H9 (cell line): ENCODE data around the gene ADARB2. TPM values are rescaled to one million over a fixed set of nuclear protein-coding genes. Genes with fewer than 3 reads are reported as not detected.

ENCODE experiments used
- DNase-seq: peaks from one replicate; pipeline ENCODE4 v3.0.0-alpha.2; 2017
- H2AFZ ChIP-seq: one replicate; pipeline ENCODE4 v1.6.1; 2013; ENCODE audit warnings: mild to moderate bottlenecking, low read length, control low read depth, moderate library complexity
- H2AK5ac ChIP-seq: 2 replicates; pipeline ENCODE4 v1.6.1; 2013; ENCODE audit warnings: low read length, control low read depth, mixed read lengths; ENCODE audit not compliant: insufficient read length
- H2BK120ac ChIP-seq: one replicate; pipeline ENCODE4 v1.6.1; 2013; ENCODE audit warnings: low read depth, mild to moderate bottlenecking, low read length, control low read depth, inconsistent platforms; ENCODE audit not compliant: poor library complexity, severe bottlenecking
- H2BK12ac ChIP-seq: 2 replicates; pipeline ENCODE4 v1.6.1; 2013; ENCODE audit warnings: low read length, control low read depth, mixed read lengths, low read depth; ENCODE audit not compliant: insufficient read length
- H2BK15ac ChIP-seq: 2 replicates; pipeline ENCODE4 v1.6.1; 2013; ENCODE audit warnings: low read depth, low read length, control low read depth
- H2BK20ac ChIP-seq: one replicate; pipeline ENCODE4 v1.6.1; 2013; ENCODE audit warnings: low read depth, mild to moderate bottlenecking, low read length, control low read depth, inconsistent platforms; ENCODE audit not compliant: poor library complexity, severe bottlenecking
- H2BK5ac ChIP-seq: 2 replicates; pipeline ENCODE4 v1.6.1; 2013; ENCODE audit warnings: low read length, control low read depth, mixed read lengths; ENCODE audit not compliant: insufficient read length
- H3K14ac ChIP-seq: 2 replicates; pipeline ENCODE4 v1.6.1; 2013; ENCODE audit warnings: low read length, control low read depth; ENCODE audit not compliant: insufficient read depth
- H3K18ac ChIP-seq: 2 replicates; pipeline ENCODE4 v1.6.1; 2013; ENCODE audit warnings: low read depth, mild to moderate bottlenecking, mixed read lengths, low read length, control low read depth; ENCODE audit not compliant: insufficient read length
- H3K23ac ChIP-seq: 2 replicates; pipeline ENCODE4 v1.6.1; 2013; ENCODE audit warnings: low read length, control low read depth, mixed read lengths, low read depth; ENCODE audit not compliant: insufficient read length
- H3K23me2 ChIP-seq: 2 replicates; pipeline ENCODE4 v1.6.1; 2013; ENCODE audit warnings: low read depth, mild to moderate bottlenecking, mixed read lengths, low read length, control low read depth; ENCODE audit not compliant: insufficient read length, poor library complexity, severe bottlenecking
- H3K27ac ChIP-seq: 2 replicates; pipeline ENCODE4 v1.5.1; 2013; ENCODE audit warnings: low read length, control low read depth, mixed read lengths, low read depth; ENCODE audit not compliant: insufficient read length
- H3K27me3 ChIP-seq: 2 replicates; pipeline ENCODE4 v1.6.1; 2013; ENCODE audit warnings: low read length, control low read depth, inconsistent platforms; ENCODE audit not compliant: insufficient read depth
- H3K4ac ChIP-seq: 2 replicates; pipeline ENCODE4 v1.6.1; 2013; ENCODE audit warnings: low read depth, mild to moderate bottlenecking, control low read depth, inconsistent platforms, low read length, moderate library complexity
- H3K4me1 ChIP-seq: 2 replicates; pipeline ENCODE4 v1.6.1; 2013; ENCODE audit warnings: low read length, control low read depth, inconsistent platforms; ENCODE audit not compliant: insufficient read depth
- H3K4me2 ChIP-seq: 2 replicates; pipeline ENCODE4 v1.6.1; 2013; ENCODE audit warnings: low read length, control low read depth, mixed read lengths; ENCODE audit not compliant: insufficient read length, insufficient read depth
- H3K56ac ChIP-seq: 2 replicates; pipeline ENCODE4 v1.6.1; 2013; ENCODE audit warnings: low read depth, mild to moderate bottlenecking, mixed read lengths, low read length, control low read depth; ENCODE audit not compliant: insufficient read length
- H3K79me1 ChIP-seq: 2 replicates; pipeline ENCODE4 v1.6.1; 2013; ENCODE audit warnings: low read depth, mild to moderate bottlenecking, moderate library complexity, low read length, control low read depth, inconsistent platforms; ENCODE audit not compliant: insufficient read depth, poor library complexity, severe bottlenecking
- H3K79me2 ChIP-seq: 2 replicates; pipeline ENCODE4 v1.6.1; 2013; ENCODE audit warnings: low read length, control low read depth, inconsistent platforms; ENCODE audit not compliant: insufficient read depth
- H3K9ac ChIP-seq: 2 replicates; pipeline ENCODE4 v1.6.1; 2013; ENCODE audit warnings: low read length, control low read depth, mixed read lengths; ENCODE audit not compliant: insufficient read length; ENCODE audit errors: extremely low read depth
- H3K9me3 ChIP-seq: one replicate; pipeline ENCODE4 v1.6.1; 2013; ENCODE audit warnings: low read depth, low read length, inconsistent platforms; ENCODE audit not compliant: control insufficient read depth
- H3T11ph ChIP-seq: one replicate; pipeline ENCODE4 v1.6.1; 2013; ENCODE audit warnings: mild to moderate bottlenecking, low read length, control low read depth, inconsistent platforms
- H4K20me1 ChIP-seq: one replicate; pipeline ENCODE4 v1.6.1; 2013; ENCODE audit not compliant: control insufficient read depth, insufficient read length, insufficient read depth
- H4K5ac ChIP-seq: 2 replicates; pipeline ENCODE4 v1.6.1; 2013; ENCODE audit warnings: low read depth, mild to moderate bottlenecking, mixed read lengths, low read length, control low read depth; ENCODE audit not compliant: insufficient read length
- H4K8ac ChIP-seq: replicated peaks from 2 replicates; pipeline ENCODE4 v1.6.1; 2013; ENCODE audit warnings: low read length, control low read depth, mixed read lengths, low read depth; ENCODE audit not compliant: insufficient read length
- H4K91ac ChIP-seq: 2 replicates; pipeline ENCODE4 v1.6.1; 2013; ENCODE audit warnings: low read depth, mild to moderate bottlenecking, moderate library complexity, mixed read lengths, low read length, control low read depth; ENCODE audit not compliant: insufficient read length
- H3K27ac Mint-ChIP-seq, 3 experiments: 2 replicates in 2 of 3; 3 replicates in 1 of 3; pipeline ENCODE4 v1.8.0; 2020 to 2021; ENCODE audit warnings: mixed read lengths in 3 of 3, mild to moderate bottlenecking in 1 of 3, moderate library complexity in 1 of 3
- H3K27me3 Mint-ChIP-seq: 2 replicates; pipeline ENCODE4 v1.8.0; 2021; ENCODE audit warnings: low read depth, mild to moderate bottlenecking, moderate library complexity, mixed read lengths
- H3K36me3 Mint-ChIP-seq, 3 experiments: 2 replicates in 2 of 3; 3 replicates in 1 of 3; pipeline ENCODE4 v1.8.0; 2020 to 2021; ENCODE audit warnings: low read depth in 3 of 3, mixed read lengths in 3 of 3; ENCODE audit not compliant: insufficient read depth in 1 of 3
- H3K4me1 Mint-ChIP-seq, 2 experiments: 2 replicates each; pipeline ENCODE4 v1.8.0; 2020; ENCODE audit warnings: mixed read lengths in 2 of 2
- H3K4me3 Mint-ChIP-seq, 2 experiments: 2 replicates in 1 of 2; 3 replicates in 1 of 2; pipeline ENCODE4 v1.8.0; 2020 to 2021; ENCODE audit warnings: mild to moderate bottlenecking in 2 of 2, mixed read lengths in 2 of 2, moderate library complexity in 1 of 2
- H3K9me3 Mint-ChIP-seq, 2 experiments: 2 replicates in 1 of 2; 3 replicates in 1 of 2; pipeline ENCODE4 v1.8.0; 2020; ENCODE audit warnings: mild to moderate bottlenecking in 2 of 2, mixed read lengths in 2 of 2, moderate library complexity in 1 of 2
- CTCF ChIP-seq: fragments of 200-600 bp; sonication (generic); conservative IDR thresholded peaks from 3 replicates; pipeline ENCODE4 v1.8.0; 2021; ENCODE audit warnings: antibody characterized with exemption, mild to moderate bottlenecking
- WGBS: extraction: QIAGEN DNeasy Blood & Tissue Kit; methylation state at CpG from one replicate; pipeline ENCODE4 v1.1.7; 2013; ENCODE audit warnings: missing lambda C conversion rate, low lambda C conversion rate, mixed read lengths; ENCODE audit not compliant: insufficient read length; ENCODE audit errors: extremely low coverage; 5-methylcytosine and 5-hydroxymethylcytosine counted together
- total RNA-seq: library from RNA; stranded (reverse); gene quantifications from 2 replicates; pipeline ENCODE4 v1.2.1, GENCODE V29; 2021

Gene ADARB2
- total RNA-seq, 1 experiment from 2014 or later: 0.87 TPM

DNA sequence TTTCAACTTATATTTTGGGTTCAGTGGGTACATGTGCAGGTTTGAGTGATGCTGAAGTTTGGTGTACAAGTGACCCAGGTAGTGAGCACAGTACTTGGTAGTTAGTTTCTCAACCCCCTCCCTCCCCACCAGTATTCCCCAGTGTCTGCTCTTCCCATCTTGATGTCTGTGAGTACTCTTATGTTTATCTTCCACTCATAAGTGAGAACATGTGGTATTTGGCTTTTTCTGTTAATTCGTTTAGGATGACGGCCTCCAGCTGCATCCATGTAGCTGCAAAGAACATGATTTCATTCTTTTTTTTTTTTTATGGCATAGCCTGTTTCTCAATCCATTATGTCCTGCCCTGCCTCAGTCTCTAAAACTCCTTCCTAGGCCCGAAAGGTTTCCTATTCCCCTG is 459.0 kb downstream of the ADARB2 start:
- H3K9ac ChIP-seq: no peak overlapping the region
- no peak overlapping the region for H3K23ac ChIP-seq
- H2BK120ac ChIP-seq: no peak overlapping the region
- H3K27me3 ChIP-seq: no peaks in the 10 kb centered on the region
- H3K79me2 ChIP-seq: no peaks in the 10 kb centered on the region
- H3K4me2 ChIP-seq: no peak overlapping the region
- no peaks in the 10 kb centered on the region for H4K20me1 ChIP-seq
- H2BK5ac ChIP-seq: no peak overlapping the region
- no peak overlapping the region for H2BK20ac ChIP-seq
- H4K5ac ChIP-seq: no peak overlapping the region
- no peak for TF ChIP-seq CTCF
- H3K27me3 Mint-ChIP-seq: peaks cover 11% of the 10 kb centered on the region
- no peak overlapping the region for H2BK12ac ChIP-seq
- no peak overlapping the region; a peak in 1 of 7 replicates for H3K27ac Mint-ChIP-seq
- no peak overlapping the region for H2AFZ ChIP-seq
- H3K36me3 Mint-ChIP-seq: no peaks in the 10 kb centered on the region; a peak in 1 of 7 replicates
- H3K4me1 Mint-ChIP-seq: no peaks in the 10 kb centered on the region
- H3K9me3 Mint-ChIP-seq: peaks cover 0 to 2% of the 10 kb centered on the region in 2 experiments; a peak in 1 of 5 replicates
- no peaks in the 10 kb centered on the region for H3K9me3 ChIP-seq
- H2AK5ac ChIP-seq: no peak overlapping the region
- H3K23me2 ChIP-seq: no peaks in the 10 kb centered on the region
- H4K8ac ChIP-seq: no peak overlapping the region
- no CpG with 5 or more reads among the region's 3 CpGs for WGBS
- H4K91ac ChIP-seq: no peak overlapping the region
- H3K14ac ChIP-seq: no peak overlapping the region
- no peak overlapping the region for H3K18ac ChIP-seq
- no peak overlapping the region for H3T11ph ChIP-seq
- H3K4me3 Mint-ChIP-seq: no peak overlapping the region
- no peak overlapping the region for H2BK15ac ChIP-seq
- H3K4ac ChIP-seq: no peak overlapping the region
- H3K4me1 ChIP-seq: no peaks in the 10 kb centered on the region
- no peaks in the 10 kb centered on the region for H3K79me1 ChIP-seq
- H3K56ac ChIP-seq: no peak overlapping the region
- H3K27ac ChIP-seq: no peak overlapping the region
- no peak for DNase-seq
